ENCODE data around the gene LSM10.

The LSM10 gene

DNA sequence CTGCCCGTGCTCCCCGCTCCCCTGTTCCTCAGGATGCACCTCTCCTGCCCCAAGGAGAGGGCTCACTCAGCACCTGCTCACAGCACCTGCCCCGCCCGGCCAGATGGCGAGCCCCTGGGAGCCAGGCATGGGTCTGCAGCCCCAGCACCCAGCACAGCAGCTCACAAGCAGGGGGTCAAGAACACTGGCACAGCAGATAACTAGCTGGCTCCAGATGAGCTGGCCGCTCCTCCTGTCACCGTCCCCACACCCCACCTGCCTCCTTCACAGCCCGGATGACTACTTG is 53.4 kb downstream of the LSM10 start:
- Histone ChIP-seq H3K27me3 (ENCODE audit: insufficient read depth, low read length, poor library complexity) (no peaks in the 10 kb centered on the region), H3K4me2 (ENCODE audit: insufficient read depth, low read length) (no peak overlapping the region), H4K20me1 (ENCODE audit: insufficient read depth, low read length) (peaks cover 6% of the 10 kb centered on the region; the same call in 1 of the 2 replicates), H3K36me3 (ENCODE audit: insufficient read depth, low read length) (peaks cover 51% of the 10 kb centered on the region), H2AFZ (ENCODE audit: low read depth, low read length) (no peak overlapping the region), H3K9ac (ENCODE audit: low read depth, low read length) (no peak overlapping the region), H3K9me3 (ENCODE audit: insufficient read depth, low read length, severe bottlenecking) (no peaks in the 10 kb centered on the region), H3K4me3 (ENCODE audit: low read depth in 1 of 2, low read length in 2 of 2) (no peak overlapping the region), H3K79me2 (ENCODE audit: insufficient read depth, low read length) (no peaks in the 10 kb centered on the region), H3K27ac (ENCODE audit: low read length) (no peak overlapping the region), H3K4me1 (ENCODE audit: insufficient read depth, low read length) (no peaks in the 10 kb centered on the region)
- no peak for TF ChIP-seq EZH2 (IDR thresholded peaks at IDR 0.05; ENCODE audit: borderline replicate concordance, low read depth, low read length, severe bottlenecking)
- TF ChIP-seq CTCF (IDR thresholded peaks at IDR 0.05; ENCODE audit: borderline replicate concordance, extremely low read depth, low read length, poor library complexity, severe bottlenecking) = no peak
- no peak for DNase-seq
- ATAC-seq (ENCODE audit: insufficient read depth, low read depth) = no peak

DNA sequence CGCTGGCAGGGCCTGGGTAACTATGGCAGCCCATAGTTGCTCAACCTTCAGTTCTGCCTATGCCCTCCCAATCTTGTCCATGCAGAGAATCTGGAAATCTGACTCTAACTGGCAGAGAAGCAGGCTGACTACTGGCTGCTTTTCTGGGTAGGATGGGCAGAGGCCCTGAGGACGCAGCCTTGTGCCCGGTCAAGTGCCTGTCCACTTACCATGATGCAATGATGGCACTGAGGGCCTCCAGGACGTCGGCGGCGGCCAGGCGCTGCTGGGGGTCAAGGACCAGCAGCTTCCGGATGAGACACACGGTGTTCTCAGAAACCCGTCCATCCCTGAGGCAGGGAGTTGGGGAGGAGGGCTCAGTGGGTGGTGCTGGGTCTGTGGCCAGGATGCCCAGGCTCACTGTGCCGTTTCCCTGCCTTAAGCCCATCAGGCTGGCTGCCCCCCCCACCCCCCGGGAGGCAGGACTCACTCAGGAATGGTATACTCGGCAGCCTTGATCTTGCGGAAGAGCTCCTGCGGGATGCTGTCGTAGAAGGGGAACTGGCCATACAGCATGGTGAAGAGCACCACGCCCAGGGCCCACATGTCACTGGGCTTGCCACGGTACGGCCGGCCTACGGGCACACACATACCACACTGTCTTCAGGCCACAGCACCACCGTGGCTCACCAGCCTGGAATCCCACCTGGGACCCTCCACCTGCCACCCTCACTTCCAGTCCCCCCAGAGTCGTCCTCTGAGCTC is 53.9 kb downstream of the LSM10 start:
- H3K4me1 ChIP-seq (ENCODE audit: insufficient read depth, low read length) = no peaks in the 10 kb centered on the region
- H4K20me1 ChIP-seq (ENCODE audit: insufficient read depth, low read length) = peaks cover 6% of the 10 kb centered on the region; the same call in 1 of the 2 replicates
- peaks cover 51% of the 10 kb centered on the region for H3K36me3 ChIP-seq (ENCODE audit: insufficient read depth, low read length)
- H2AFZ ChIP-seq (ENCODE audit: low read depth, low read length) = no peak overlapping the region
- no peaks in the 10 kb centered on the region for H3K9me3 ChIP-seq (ENCODE audit: insufficient read depth, low read length, severe bottlenecking)
- ATAC-seq (ENCODE audit: insufficient read depth, low read depth) (no peak), DNase-seq (no peak)
- no peak overlapping the region for H3K4me3 ChIP-seq (ENCODE audit: low read depth in 1 of 2, low read length in 2 of 2)
- H3K4me2 ChIP-seq (ENCODE audit: insufficient read depth, low read length) = no peak overlapping the region
- no peak overlapping the region for H3K9ac ChIP-seq (ENCODE audit: low read depth, low read length)
- no peaks in the 10 kb centered on the region for H3K27me3 ChIP-seq (ENCODE audit: insufficient read depth, low read length, poor library complexity)
- TF ChIP-seq EZH2 (IDR thresholded peaks at IDR 0.05; ENCODE audit: borderline replicate concordance, low read depth, low read length, severe bottlenecking) (no peak), CTCF (IDR thresholded peaks at IDR 0.05; ENCODE audit: borderline replicate concordance, extremely low read depth, low read length, poor library complexity, severe bottlenecking) (no peak)
- no peaks in the 10 kb centered on the region for H3K79me2 ChIP-seq (ENCODE audit: insufficient read depth, low read length)
- H3K27ac ChIP-seq (ENCODE audit: low read length) = no peak overlapping the region
